A549 (cell line): ENCODE measurements around the gene C1GALT1. TPM values are rescaled to one million over a fixed set of nuclear protein-coding genes. Genes with fewer than 3 reads are reported as not detected.
A peak's percentile ranks its signal among the peaks of the same experiment; 100 is the strongest.

Experiments used
- ATAC-seq, 2 experiments: fragments of 200-7000 bp in 1 of 2; fragments of >200 bp in 1 of 2; cut with Nextera tagmentation in 1 of 2; cut with Tn5 transposase in 1 of 2; 3 replicates each; pipeline versions ENCODE4 v1.8.0 to v1.9.1; 2018 to 2020; ENCODE audit warnings: mild to moderate bottlenecking in 1 of 2, moderate library complexity in 1 of 2
- CTCF ChIA-PET: fragments of 300-600 bp; sonication (Branson Sonifier 250); formaldehyde crosslinking; extraction: SDS; loops from one replicate; lab custom pipeline; 2021; ENCODE audit warnings: antibody characterized with exemption, inconsistent platforms; lab: Yijun Ruan, JAX
- POLR2A ChIA-PET: fragments of 350-600 bp; formaldehyde crosslinking; extraction: SDS; loops from one replicate; lab custom pipeline; 2021; ENCODE audit warnings: antibody characterized with exemption, inconsistent platforms; lab: Yijun Ruan, JAX
- DNase-seq, 2 experiments: peaks; one replicate each; pipeline versions ENCODE4 v3.0.0 to v3.0.0-alpha.2; 2011 to 2016; ENCODE audit warnings: low read depth in 1 of 2, low spot score in 1 of 2
- FAIRE-seq: peaks from 2 replicates; lab custom pipeline; 2011; peaks lifted over from hg19 to GRCh38; lab: Jason Lieb, UNC
- H3K27ac ChIP-seq, 2 experiments: fragments of >200 bp; sonication (Bioruptor Twin); formaldehyde crosslinking; 3 replicates each; pipeline ENCODE4 v1.5.1; 2016 to 2017
- H3K4me1 ChIP-seq: fragments of >200 bp; sonication (Bioruptor Twin); formaldehyde crosslinking; 3 replicates; pipeline ENCODE4 v1.6.1; 2016
- H3K4me2 ChIP-seq: fragments of >200 bp; sonication (Bioruptor Twin); formaldehyde crosslinking; 3 replicates; pipeline ENCODE4 v1.6.1; 2016
- H3K4me3 ChIP-seq: fragments of >200 bp; sonication (Bioruptor Twin); formaldehyde crosslinking; 3 replicates; pipeline ENCODE4 v1.5.1; 2016
- H3K9me3 ChIP-seq: fragments of >200 bp; sonication (Bioruptor Twin); formaldehyde crosslinking; 3 replicates; pipeline ENCODE4 v1.6.1; 2016
- CHD4 ChIP-seq: fragments of 200-600 bp; sonication (generic); IDR thresholded peaks from 2 replicates; pipeline ENCODE4 v1.6.1; 2016; ENCODE audit warnings: antibody characterized with exemption, mild to moderate bottlenecking, borderline replicate concordance
- CTCF ChIP-seq: fragments of >200 bp; sonication (Bioruptor Twin); formaldehyde crosslinking; IDR thresholded peaks from 3 replicates; pipeline ENCODE4 v1.5.1; 2016
- EHF ChIP-seq: fragments of 250-450 bp; sonication (Bioruptor Pico); IDR thresholded peaks from 2 replicates; pipeline ENCODE4 v1.5.0; 2020; ENCODE audit warnings: mild to moderate bottlenecking
- EHMT2 ChIP-seq: fragments of 200-600 bp; sonication (generic); IDR thresholded peaks from 2 replicates; pipeline ENCODE4 v1.6.1; 2016; ENCODE audit warnings: antibody characterized with exemption, low read depth, mild to moderate bottlenecking, moderate library complexity
- ELK1 ChIP-seq: fragments of 150-350 bp; IDR thresholded peaks from 2 replicates; pipeline ENCODE4 v1.6.1; 2014; ENCODE audit warnings: low read depth, mild to moderate bottlenecking, low read length
- EP300 ChIP-seq, 2 experiments: fragments of >200 bp; sonication (Bioruptor Twin); formaldehyde crosslinking; IDR thresholded peaks; 2 replicates in 1 of 2; 3 replicates in 1 of 2; pipeline ENCODE4 v1.6.1; 2016 to 2017
- HES2 ChIP-seq: fragments of >200 bp; sonication (Bioruptor Twin); formaldehyde crosslinking; IDR thresholded peaks from 2 replicates; pipeline ENCODE4 v1.6.1; 2016
- JUNB ChIP-seq: fragments of >200 bp; sonication (Bioruptor Twin); formaldehyde crosslinking; IDR thresholded peaks from 2 replicates; pipeline ENCODE4 v1.6.1; 2016
- KDM1A ChIP-seq: fragments of 200-600 bp; sonication (generic); IDR thresholded peaks from 2 replicates; pipeline ENCODE4 v1.6.1; 2016; ENCODE audit warnings: low read depth, mild to moderate bottlenecking
- MAFK ChIP-seq: fragments of 450-650 bp; IDR thresholded peaks from 2 replicates; pipeline ENCODE4 v1.6.1; 2014; ENCODE audit not compliant: partially characterized antibody
- NR3C1 ChIP-seq: fragments of >200 bp; sonication (Bioruptor Twin); formaldehyde crosslinking; IDR thresholded peaks from 3 replicates; pipeline ENCODE4 v1.6.1; 2017
- POLR2AphosphoS2 ChIP-seq: conservative IDR thresholded peaks from 2 replicates; pipeline ENCODE4 v1.6.1; 2012; ENCODE audit warnings: low read length, improper control_type of control experiment, inconsistent platforms
- RAD21 ChIP-seq, 2 experiments: fragments of >200 bp in 1 of 2; sonication (Bioruptor Twin) in 1 of 2; formaldehyde crosslinking in 1 of 2; IDR thresholded peaks in 1 of 2; conservative IDR thresholded peaks in 1 of 2; 2 replicates in 1 of 2; 3 replicates in 1 of 2; pipeline ENCODE4 v1.6.1; 2012 to 2018; ENCODE audit warnings: inconsistent platforms in 1 of 2
- RFX5 ChIP-seq: fragments of 450-650 bp; IDR thresholded peaks from 2 replicates; pipeline ENCODE4 v1.7.1; 2014; ENCODE audit warnings: antibody characterized with exemption, mild to moderate bottlenecking, moderate library complexity
- SREBF2 ChIP-seq: fragments of 450-650 bp; IDR thresholded peaks from 2 replicates; pipeline ENCODE4 v1.6.1; 2014; ENCODE audit warnings: mild to moderate bottlenecking, moderate library complexity
- TFCP2L1 ChIP-seq: fragments of 250-450 bp; sonication (Bioruptor Pico); IDR thresholded peaks from 2 replicates; pipeline ENCODE4 v1.5.0; 2021; ENCODE audit warnings: mild to moderate bottlenecking
- TP53 ChIP-seq: fragments of 250-450 bp; sonication (Bioruptor Pico); IDR thresholded peaks from 2 replicates; pipeline ENCODE4 v1.5.0; 2021; ENCODE audit warnings: mild to moderate bottlenecking, moderate library complexity
- ZC3H11A ChIP-seq: fragments of 450-650 bp; IDR thresholded peaks from 2 replicates; pipeline ENCODE4 v1.6.1; 2014; ENCODE audit warnings: antibody characterized with exemption, mild to moderate bottlenecking
- ZSCAN20 ChIP-seq: fragments of 250-450 bp; sonication (Bioruptor Pico); IDR thresholded peaks from 2 replicates; pipeline ENCODE4 v1.8.0; 2022; ENCODE audit warnings: mild to moderate bottlenecking, moderate library complexity
- WGBS: methylation state at CpG from one replicate; pipeline ENCODE4 v1.1.6; 2017; ENCODE audit errors: missing lambda C conversion rate; 5-methylcytosine and 5-hydroxymethylcytosine counted together
- polyA plus RNA-seq, 4 experiments: library from polyadenylated mRNA; depleted of rRNA in 3 of 4; stranded (reverse); fragments of >200 nt; fragmentation: RNase III in 1 of 4; extraction: RNeasy Plus Mini Kit Qiagen cat#74134 plus additional on column Dnase treatment in 1 of 4; gene quantifications; 2 replicates in 3 of 4; 3 replicates in 1 of 4; pipeline ENCODE4 v1.2.3, GENCODE V29; 2011 to 2017
- TF ChIP-seq, protein P1 (sequence below): IDR thresholded peaks from 2 replicates; pipeline ENCODE4 v1.6.1; 2012

The C1GALT1 gene
- polyA plus RNA-seq, 2 of the 4 experiments (the other 2 are of a cell fraction): 24.1 to 50.1 TPM

DNA sequence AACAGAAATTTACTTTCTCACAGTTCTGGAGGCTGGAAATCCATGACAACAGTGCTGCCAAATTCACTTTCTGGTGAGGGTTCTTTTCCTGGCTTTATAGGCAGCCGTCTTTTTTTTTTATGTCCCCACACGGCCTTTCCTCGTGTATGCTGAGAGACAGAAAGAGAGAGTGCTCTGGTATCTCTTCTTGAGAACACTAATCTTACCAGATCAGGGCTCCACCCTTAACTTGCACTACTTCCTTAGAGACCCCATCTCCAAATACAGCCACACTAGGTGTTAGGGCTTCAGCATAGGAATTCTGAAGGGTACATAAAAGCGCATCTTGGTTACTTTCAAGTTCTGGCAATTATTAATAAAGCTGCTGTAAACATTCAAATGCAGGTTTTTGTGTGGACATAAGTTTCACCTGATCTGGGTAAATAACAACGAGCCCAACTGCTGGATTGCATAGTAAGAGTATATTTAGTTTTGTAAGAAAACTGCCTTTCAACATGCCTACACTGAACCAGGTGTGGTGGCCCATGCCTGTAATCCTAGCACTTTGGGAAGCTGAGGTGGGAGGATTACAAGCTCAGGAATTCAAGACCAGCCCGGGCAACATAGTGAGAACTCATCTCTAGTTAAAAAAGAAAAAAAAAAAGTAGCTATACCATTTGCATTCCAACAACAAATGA is 8.2 kb upstream of the C1GALT1 start:
- ATAC-seq: no peak
- 71% methylated on average over 6 of the region's 6 CpGs for WGBS
- FAIRE-seq: no peak
- H3K27ac ChIP-seq: no peak overlapping the region
- no peak overlapping the region for H3K4me2 ChIP-seq
- ChIA-PET CTCF (interaction anchor here (0.6 to 4.5 kb wide), 2 partner anchors 71 to 545 kb away, joined by 3 to 23 read pairs; no protein-coding TSS in a partner anchor), POLR2A (no interaction called here)
- no peak for DNase-seq
- no peak overlapping the region for H3K4me3 ChIP-seq
- H3K4me1 ChIP-seq: peaks cover 34% of the 10 kb centered on the region
- peaks cover 25% of the 10 kb centered on the region for H3K9me3 ChIP-seq
- TF ChIP-seq ELK1 (no peak), CHD4 (no peak), TP53 (CRISPR knock-in tag) (no peak), EHF (CRISPR knock-in tag) (no peak), MAFK (no peak), NR3C1 (no peak), EHMT2 (no peak)
- TF ChIP-seq, protein P1, sequence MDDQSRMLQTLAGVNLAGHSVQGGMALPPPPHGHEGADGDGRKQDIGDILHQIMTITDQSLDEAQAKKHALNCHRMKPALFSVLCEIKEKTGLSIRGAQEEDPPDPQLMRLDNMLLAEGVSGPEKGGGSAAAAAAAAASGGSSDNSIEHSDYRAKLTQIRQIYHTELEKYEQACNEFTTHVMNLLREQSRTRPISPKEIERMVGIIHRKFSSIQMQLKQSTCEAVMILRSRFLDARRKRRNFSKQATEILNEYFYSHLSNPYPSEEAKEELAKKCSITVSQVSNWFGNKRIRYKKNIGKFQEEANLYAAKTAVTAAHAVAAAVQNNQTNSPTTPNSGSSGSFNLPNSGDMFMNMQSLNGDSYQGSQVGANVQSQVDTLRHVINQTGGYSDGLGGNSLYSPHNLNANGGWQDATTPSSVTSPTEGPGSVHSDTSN: no peak

DNA sequence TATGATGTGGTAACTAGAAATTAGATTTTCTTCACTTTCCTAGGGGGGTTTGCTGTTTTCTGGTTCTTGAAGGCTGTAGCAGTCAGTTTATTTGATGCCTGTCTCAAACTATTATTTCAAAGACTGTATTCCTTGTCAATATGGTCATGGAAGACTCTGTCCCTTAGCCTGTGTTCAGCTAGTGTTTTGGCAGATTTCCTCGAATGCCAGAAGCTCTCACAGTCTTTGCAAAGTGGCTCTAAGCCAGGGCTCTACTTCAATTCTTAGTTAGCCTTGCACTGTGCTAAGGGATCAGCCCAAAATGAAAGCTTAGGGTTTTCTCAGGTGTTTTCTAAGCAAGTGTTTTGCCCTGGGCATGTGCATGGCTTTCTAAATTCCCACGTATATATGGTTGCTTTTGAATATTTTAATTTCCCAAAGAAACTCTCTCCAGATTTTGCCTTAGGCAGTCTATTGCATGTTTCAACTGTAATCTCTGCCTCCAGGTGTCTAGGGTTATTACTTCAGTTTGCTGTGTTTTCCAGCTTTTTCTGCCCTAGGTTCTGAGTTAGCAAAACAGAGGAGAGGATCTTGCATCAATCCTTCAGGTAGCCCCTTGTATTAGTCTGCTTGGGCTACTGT is 7.2 kb upstream of the C1GALT1 start:
- H3K4me1 ChIP-seq: peaks cover 37% of the 10 kb centered on the region
- TF ChIP-seq ZC3H11A (no peak), EP300 (IDR thresholded peaks at IDR 0.05) (no peak), CTCF (no peak), RFX5 (no peak), RAD21 (conservative IDR thresholded peaks at IDR 0.05 in 1 of 2, IDR thresholded peaks at IDR 0.05 in 1 of 2) (no peak), JUNB (no peak), POLR2AphosphoS2 (no peak), ELK1 (no peak), CHD4 (no peak), HES2 (no peak), TFCP2L1 (CRISPR knock-in tag) (no peak), KDM1A (no peak), ZSCAN20 (CRISPR knock-in tag) (no peak), SREBF2 (no peak)
- TF ChIP-seq, protein P1: no peak
- CTCF ChIA-PET: interaction anchor here (4.5 kb wide), 1 partner anchor 72 kb away, joined by 23 read pairs; no protein-coding TSS in a partner anchor
- no peak for ATAC-seq
- H3K4me3 ChIP-seq: no peak overlapping the region
- H3K4me2 ChIP-seq: no peak overlapping the region
- no peak for DNase-seq
- POLR2A ChIA-PET: no interaction called here
- no peak for FAIRE-seq
- H3K9me3 ChIP-seq: peaks cover 25% of the 10 kb centered on the region
- WGBS: 66% methylated on average over 2 of the region's 2 CpGs
- H3K27ac ChIP-seq: peak overlapping the region; percentile 68 to 84; a peak in 3 of 6 replicates
